NCI-H345 treated with DMSO at 0.1 percent for 48 hours (cell line): ENCODE results near the gene LAMC1.
"Not testable (repeated sequence)": the region's sequence is repeated elsewhere in the genome, so short reads cannot be mapped to it uniquely, and the experiment has no call there.

ENCODE experiments used
- DNase-seq: peaks from one replicate; lab custom pipeline; 2025; ENCODE audit not compliant: unreplicated experiment; lab: John Stamatoyannopoulos, UW

LAMC1 gene

GRCh38 chr1:183143576-183144315 lies 120.5 kb downstream of the LAMC1 start:
- no peak for DNase-seq

DNA sequence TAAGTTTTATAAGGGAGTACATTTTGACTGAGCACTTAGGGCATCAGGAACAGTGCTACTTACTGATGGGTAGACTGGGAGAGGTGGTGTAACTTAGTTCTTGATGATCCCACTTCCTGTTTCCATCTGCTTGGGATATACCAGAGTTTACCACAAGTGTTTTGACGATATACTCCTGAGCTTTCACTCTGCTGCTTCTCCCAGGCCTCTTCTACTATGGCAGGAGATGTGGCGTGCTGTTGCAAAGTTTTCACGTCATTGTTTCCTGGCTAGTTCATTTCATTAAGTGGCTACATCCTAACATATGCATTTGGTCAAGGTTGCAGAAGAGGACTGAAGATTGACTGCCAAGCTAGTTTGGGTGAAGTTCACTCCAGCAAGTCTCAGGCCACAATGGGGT lies 121.5 kb downstream of the LAMC1 start:
- DNase-seq: no peak

GRCh38 chr1:183147735-183148134 lies 124.5 kb downstream of the LAMC1 start:
- no peak for DNase-seq

GRCh38 chr1:183148599-183148998 lies 125.4 kb downstream of the LAMC1 start:
- DNase-seq: no peak

DNA sequence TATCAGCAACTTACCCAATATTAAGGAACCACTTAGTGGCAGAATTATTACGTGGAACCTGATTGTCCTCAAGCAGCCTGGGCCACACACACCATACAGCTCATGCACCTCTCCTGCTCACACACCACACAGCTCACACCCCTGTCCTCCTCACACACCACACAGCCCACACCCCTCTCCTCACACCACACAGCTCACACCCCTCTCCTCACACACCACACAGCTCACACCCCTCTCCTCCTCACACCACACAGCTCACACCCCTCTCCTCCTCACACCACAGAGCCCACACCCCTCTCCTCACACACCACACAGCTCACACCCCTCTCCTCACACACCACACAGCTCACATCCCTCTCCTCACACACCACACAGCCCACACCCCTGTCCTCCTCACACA lies 126.1 kb downstream of the LAMC1 start:
- DNase-seq: no peak

DNA sequence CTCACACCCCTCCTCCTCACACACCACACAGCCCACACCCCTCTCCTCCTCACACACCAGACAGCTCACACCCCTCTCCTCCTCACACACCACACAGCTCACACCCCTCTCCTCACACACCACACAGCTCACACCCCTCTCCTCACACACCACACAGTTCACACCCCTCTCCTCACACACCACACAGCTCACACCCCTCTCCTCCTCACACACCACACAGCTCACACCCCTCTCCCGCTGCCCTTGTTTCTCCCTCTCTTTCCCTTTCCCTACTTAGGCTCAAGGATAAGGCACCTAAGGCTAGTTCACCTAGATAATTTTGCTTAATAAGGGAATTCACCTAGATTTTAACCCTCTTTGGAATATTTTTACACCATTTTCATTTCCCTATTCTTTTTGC lies 126.8 kb downstream of the LAMC1 start:
- not testable (repeated sequence) for DNase-seq

- no peak for DNase-seq
These were observed 127.2 kb downstream of the LAMC1 start for GRCh38 chr1:183150445-183150844.

DNA sequence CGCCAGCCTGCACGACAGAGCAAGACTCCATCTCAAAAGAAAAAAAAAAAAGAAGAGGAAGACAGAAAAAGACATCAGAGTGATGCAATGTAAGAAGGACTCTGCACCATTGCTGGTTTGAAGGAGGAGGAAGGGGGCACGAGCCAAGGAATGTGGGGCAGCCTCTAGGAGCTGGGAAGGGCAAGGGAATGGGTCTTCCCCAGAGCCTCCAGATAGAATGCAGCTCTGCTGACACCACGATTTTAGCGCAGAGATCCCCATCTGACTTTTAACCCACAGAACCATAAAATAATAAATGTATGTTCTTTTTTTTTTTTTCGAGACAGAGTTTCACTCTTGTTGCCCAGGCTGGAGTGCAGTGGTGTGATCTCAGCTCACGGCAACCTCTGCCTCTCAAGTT lies 129.0 kb downstream of the LAMC1 start:
- no peak for DNase-seq

- no peak for DNase-seq
These were observed 132.7 kb downstream of the LAMC1 start for GRCh38 chr1:183155939-183156338.

DNA sequence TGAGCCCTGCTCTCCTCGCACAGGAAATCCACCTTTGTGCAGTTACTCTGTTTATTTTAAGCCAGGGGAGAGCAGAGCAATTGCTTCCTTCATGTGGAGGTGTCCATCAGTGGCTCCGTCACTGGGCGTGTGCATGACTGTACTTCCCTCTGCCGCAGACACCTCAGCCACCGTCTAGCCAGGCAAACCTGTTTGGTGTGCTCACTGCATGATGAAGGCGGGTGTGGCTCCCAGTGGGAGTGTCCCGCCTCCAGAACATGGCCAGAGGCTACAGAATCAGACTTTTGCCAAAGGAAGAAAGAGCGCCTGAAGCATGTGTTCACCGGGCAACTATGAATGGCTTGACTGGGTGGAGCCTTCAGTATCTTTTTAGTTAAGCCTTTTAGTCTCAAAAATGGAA lies 136.7 kb downstream of the LAMC1 start:
- DNase-seq: no peak

DNA sequence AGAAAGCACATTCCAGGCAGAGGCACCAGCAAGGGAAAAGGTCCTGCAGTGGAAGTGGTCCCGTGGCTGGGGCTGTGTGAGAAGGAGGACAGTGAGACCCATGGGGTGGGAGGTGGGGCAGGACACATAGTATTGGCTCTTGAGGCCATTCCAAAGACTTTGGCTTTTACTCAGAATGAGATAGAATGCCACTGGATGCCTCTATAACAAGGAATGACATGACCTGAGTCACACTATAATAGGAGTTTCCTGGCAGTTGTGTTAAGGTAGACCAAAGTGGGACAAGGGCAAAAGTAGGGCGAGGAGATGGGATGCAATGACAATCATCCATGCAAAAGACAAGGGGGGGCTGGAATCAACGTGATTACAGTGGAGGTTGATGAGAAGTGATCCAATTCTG lies 138.2 kb downstream of the LAMC1 start:
- no peak for DNase-seq

- no peak for DNase-seq
These were observed 140.1 kb downstream of the LAMC1 start for GRCh38 chr1:183163316-183163715.

DNA sequence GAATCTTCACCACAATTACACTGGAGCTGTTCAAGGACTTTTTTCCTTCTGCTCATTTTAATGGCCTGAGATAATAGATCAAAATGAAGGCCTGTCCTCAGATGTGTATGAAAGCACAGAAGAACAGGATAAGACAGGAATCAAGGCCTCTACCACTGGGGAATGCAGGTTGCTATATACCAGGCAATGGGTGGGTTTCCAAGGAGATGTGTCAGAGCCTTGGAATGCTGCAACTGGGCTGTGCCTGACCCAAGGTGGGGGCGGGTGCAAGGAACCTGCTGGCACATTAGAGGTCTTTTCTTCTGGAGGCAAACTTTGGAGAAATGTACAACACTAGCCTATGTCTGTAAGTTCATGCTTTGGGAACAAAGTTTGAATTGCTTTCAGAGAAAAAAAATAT lies 141.1 kb downstream of the LAMC1 start:
- DNase-seq: no peak

- DNase-seq: no peak
These were observed 141.7 kb downstream of the LAMC1 start for GRCh38 chr1:183164963-183165362.

DNA sequence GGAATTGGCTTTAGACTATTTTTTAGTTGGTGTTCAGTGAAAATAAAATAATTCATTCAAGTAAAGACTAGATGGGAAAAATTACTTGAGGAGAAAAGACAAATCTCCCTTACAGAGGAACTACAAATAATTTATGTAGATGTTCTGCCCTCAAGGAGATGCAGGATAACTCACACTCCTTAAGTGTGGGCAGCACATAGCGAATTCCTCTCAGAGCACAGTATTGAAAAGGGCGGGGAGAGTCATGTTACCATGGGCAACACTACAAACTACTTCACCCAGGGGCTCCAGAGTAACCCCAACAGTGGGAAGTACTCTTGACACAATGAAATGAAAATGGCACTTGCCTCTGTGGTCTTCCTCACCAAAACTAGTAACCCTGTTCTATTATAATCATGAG lies 142.2 kb downstream of the LAMC1 start:
- DNase-seq: no peak

GRCh38 chr1:183166454-183166853 lies 143.2 kb downstream of the LAMC1 start:
- DNase-seq: no peak

DNA sequence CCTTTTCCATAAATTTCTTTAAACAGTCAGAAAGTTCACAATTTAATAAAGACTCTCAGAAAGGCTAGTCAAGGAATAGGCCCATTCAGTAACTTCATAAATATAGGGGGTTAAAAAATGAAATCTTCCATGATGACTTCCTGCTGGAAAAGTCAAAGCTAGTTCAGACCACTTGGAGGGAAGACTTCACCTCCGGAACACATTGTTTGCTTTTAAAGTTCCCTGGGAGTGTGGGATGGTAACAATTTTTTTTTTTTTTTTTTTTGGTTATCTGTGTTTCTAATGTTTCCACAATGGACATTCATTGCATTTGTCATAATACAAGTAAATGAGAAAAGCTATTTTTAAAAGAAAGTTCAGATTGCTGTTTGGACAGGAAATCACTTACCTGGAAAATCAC lies 144.5 kb downstream of the LAMC1 start:
- no peak for DNase-seq

DNA sequence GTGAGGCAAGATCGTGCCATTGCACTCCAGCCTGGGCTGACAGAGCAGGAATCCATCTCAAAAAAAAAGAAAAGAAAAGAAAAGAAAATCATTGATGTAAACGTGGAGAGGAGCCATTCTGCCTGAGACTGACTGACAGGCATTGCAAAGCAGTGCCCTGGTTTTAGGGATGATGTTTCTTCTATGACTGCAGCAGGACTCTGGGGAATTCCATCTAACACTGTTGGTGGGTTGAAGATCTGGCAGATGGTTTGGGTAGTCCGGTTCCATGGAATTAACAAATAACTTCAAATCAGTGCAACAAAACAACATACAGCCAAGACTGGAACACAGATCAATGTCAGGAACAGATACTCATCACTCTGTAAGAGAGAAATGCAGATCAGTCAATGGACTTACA lies 145.1 kb downstream of the LAMC1 start:
- no peak for DNase-seq

DNA sequence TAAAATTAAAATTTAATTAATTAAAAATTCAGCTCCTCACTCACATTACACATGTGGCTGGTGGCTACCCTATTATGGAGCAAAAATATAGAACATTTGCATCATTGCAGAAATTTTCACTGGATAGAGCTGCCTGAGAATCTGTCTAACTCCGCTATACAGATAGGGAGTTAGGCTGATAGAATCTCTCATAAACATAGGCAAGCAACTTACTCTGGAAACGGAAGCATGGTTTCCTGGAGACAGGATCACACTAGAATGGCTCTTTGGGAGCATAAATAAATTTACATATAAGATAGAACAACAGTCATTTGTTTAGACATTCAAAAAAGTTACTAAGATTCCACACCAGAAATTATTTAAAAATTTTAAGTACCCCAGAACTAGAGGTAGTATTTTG lies 150.6 kb downstream of the LAMC1 start:
- DNase-seq: no peak

DNA sequence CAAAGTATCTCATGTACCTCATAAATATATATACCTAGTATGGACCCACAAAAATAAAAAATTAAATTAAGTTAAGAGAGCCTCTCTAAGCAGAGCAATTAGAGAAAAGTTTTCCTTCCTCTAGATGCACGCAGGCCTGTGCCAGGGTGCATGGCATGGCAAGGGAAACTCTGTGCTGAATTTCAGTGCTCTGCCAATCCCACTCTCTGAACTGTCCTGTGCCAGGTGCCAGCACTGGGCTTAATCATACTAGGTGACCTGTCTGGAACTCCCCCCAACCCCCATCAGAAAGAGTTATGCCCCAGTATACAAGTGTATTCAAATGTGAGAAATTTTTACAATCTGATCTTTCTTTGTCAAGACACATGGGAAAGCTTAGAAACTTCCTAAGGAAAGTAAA lies 152.4 kb downstream of the LAMC1 start:
- DNase-seq: no peak

DNA sequence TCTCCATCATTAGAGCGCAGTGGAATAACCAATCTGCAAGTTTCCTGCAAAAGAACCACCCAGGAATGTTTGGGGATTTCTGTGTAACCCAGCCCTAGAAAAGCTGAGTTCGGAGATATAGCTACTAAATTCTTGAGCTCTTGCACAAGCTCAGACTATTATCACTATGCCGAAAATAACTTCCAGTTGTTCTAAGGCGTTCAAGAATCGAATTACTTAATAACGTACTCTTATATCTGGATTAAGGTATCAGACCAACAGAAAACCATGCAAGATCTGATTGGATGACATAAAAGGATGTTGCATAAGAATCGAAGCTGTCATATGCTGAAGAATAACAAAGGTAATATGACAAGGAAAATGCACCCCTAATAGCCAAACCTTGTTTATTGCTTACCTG lies 155.3 kb downstream of the LAMC1 start:
- no peak for DNase-seq

- DNase-seq: no peak
These were observed 155.8 kb downstream of the LAMC1 start for GRCh38 chr1:183179033-183179432.

- DNase-seq: no peak
These were observed 157.0 kb downstream of the LAMC1 start for GRCh38 chr1:183180218-183180617.
